ENCODE results near the gene HIKESHI. TPM values are rescaled to one million over a fixed set of nuclear protein-coding genes. Genes with fewer than 3 reads are reported as not detected.

Gene HIKESHI
- total and polyA plus RNA-seq, 2 experiments from 2014 or later: 71.2 to 162 TPM

DNA sequence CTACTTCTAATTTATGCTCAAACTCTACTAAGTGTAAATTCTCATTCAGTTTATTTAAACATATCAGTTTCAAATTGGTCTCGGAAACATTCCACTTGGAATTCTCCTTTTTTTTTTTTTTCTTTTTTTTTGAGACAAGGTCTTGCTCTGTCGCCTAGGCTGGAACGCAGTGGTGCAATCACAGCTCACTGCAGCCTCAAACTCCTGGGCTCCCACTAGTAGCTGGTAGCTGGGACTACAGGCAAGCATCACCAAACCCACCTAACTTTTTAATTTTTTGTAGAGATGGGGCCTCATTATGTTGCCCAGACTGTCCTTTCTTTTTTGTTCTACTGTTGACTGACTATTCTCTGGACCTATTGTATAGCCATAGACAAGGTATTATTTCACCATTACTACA is 39.3 kb downstream of the HIKESHI start:
- no peaks in the 10 kb centered on the region for H3F3A ChIP-seq (replicated peaks; ENCODE audit: low read depth)
- H3K36me3 ChIP-seq (ENCODE audit: insufficient read depth): no peaks in the 10 kb centered on the region; the same call in 1 of the 2 replicates
- H3K4me1 ChIP-seq (ENCODE audit: insufficient read depth): no peaks in the 10 kb centered on the region
- H3K27ac Mint-ChIP-seq: no peak overlapping the region; the same call in 1 of the 2 replicates
- TF ChIP-seq EZH2 (IDR thresholded peaks at IDR 0.05; ENCODE audit: low read depth, unreplicated experiment) (no peak), ETS1 (IDR thresholded peaks at IDR 0.05) (no peak), NANOG (IDR thresholded peaks at IDR 0.05; ENCODE audit: borderline replicate concordance) (no peak), EZH2phosphoT487 (IDR thresholded peaks at IDR 0.05; ENCODE audit: unreplicated experiment) (no peak), ZNF114 (CRISPR knock-in tag; IDR thresholded peaks at IDR 0.05) (no peak), STAT1 (IDR thresholded peaks at IDR 0.05; ENCODE audit: unreplicated experiment) (no peak), CTCF (conservative IDR thresholded peaks at IDR 0.05; ENCODE audit: low read depth in 2 of 2) (no peak), ZNF331 (CRISPR knock-in tag; IDR thresholded peaks at IDR 0.05; ENCODE audit: low read depth) (no peak), POLR2AphosphoS5 (IDR thresholded peaks at IDR 0.05; ENCODE audit: low read depth) (no peak), CREB1 (CRISPR knock-in tag; IDR thresholded peaks at IDR 0.05; ENCODE audit: low read depth) (no peak), JUNB (IDR thresholded peaks at IDR 0.05; ENCODE audit: unreplicated experiment) (no peak)
- TF ChIP-seq, protein P1, sequence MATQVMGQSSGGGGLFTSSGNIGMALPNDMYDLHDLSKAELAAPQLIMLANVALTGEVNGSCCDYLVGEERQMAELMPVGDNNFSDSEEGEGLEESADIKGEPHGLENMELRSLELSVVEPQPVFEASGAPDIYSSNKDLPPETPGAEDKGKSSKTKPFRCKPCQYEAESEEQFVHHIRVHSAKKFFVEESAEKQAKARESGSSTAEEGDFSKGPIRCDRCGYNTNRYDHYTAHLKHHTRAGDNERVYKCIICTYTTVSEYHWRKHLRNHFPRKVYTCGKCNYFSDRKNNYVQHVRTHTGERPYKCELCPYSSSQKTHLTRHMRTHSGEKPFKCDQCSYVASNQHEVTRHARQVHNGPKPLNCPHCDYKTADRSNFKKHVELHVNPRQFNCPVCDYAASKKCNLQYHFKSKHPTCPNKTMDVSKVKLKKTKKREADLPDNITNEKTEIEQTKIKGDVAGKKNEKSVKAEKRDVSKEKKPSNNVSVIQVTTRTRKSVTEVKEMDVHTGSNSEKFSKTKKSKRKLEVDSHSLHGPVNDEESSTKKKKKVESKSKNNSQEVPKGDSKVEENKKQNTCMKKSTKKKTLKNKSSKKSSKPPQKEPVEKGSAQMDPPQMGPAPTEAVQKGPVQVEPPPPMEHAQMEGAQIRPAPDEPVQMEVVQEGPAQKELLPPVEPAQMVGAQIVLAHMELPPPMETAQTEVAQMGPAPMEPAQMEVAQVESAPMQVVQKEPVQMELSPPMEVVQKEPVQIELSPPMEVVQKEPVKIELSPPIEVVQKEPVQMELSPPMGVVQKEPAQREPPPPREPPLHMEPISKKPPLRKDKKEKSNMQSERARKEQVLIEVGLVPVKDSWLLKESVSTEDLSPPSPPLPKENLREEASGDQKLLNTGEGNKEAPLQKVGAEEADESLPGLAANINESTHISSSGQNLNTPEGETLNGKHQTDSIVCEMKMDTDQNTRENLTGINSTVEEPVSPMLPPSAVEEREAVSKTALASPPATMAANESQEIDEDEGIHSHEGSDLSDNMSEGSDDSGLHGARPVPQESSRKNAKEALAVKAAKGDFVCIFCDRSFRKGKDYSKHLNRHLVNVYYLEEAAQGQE (IDR thresholded peaks at IDR 0.05; ENCODE audit: unreplicated experiment): no peak
- TF ChIP-seq, protein P2, sequence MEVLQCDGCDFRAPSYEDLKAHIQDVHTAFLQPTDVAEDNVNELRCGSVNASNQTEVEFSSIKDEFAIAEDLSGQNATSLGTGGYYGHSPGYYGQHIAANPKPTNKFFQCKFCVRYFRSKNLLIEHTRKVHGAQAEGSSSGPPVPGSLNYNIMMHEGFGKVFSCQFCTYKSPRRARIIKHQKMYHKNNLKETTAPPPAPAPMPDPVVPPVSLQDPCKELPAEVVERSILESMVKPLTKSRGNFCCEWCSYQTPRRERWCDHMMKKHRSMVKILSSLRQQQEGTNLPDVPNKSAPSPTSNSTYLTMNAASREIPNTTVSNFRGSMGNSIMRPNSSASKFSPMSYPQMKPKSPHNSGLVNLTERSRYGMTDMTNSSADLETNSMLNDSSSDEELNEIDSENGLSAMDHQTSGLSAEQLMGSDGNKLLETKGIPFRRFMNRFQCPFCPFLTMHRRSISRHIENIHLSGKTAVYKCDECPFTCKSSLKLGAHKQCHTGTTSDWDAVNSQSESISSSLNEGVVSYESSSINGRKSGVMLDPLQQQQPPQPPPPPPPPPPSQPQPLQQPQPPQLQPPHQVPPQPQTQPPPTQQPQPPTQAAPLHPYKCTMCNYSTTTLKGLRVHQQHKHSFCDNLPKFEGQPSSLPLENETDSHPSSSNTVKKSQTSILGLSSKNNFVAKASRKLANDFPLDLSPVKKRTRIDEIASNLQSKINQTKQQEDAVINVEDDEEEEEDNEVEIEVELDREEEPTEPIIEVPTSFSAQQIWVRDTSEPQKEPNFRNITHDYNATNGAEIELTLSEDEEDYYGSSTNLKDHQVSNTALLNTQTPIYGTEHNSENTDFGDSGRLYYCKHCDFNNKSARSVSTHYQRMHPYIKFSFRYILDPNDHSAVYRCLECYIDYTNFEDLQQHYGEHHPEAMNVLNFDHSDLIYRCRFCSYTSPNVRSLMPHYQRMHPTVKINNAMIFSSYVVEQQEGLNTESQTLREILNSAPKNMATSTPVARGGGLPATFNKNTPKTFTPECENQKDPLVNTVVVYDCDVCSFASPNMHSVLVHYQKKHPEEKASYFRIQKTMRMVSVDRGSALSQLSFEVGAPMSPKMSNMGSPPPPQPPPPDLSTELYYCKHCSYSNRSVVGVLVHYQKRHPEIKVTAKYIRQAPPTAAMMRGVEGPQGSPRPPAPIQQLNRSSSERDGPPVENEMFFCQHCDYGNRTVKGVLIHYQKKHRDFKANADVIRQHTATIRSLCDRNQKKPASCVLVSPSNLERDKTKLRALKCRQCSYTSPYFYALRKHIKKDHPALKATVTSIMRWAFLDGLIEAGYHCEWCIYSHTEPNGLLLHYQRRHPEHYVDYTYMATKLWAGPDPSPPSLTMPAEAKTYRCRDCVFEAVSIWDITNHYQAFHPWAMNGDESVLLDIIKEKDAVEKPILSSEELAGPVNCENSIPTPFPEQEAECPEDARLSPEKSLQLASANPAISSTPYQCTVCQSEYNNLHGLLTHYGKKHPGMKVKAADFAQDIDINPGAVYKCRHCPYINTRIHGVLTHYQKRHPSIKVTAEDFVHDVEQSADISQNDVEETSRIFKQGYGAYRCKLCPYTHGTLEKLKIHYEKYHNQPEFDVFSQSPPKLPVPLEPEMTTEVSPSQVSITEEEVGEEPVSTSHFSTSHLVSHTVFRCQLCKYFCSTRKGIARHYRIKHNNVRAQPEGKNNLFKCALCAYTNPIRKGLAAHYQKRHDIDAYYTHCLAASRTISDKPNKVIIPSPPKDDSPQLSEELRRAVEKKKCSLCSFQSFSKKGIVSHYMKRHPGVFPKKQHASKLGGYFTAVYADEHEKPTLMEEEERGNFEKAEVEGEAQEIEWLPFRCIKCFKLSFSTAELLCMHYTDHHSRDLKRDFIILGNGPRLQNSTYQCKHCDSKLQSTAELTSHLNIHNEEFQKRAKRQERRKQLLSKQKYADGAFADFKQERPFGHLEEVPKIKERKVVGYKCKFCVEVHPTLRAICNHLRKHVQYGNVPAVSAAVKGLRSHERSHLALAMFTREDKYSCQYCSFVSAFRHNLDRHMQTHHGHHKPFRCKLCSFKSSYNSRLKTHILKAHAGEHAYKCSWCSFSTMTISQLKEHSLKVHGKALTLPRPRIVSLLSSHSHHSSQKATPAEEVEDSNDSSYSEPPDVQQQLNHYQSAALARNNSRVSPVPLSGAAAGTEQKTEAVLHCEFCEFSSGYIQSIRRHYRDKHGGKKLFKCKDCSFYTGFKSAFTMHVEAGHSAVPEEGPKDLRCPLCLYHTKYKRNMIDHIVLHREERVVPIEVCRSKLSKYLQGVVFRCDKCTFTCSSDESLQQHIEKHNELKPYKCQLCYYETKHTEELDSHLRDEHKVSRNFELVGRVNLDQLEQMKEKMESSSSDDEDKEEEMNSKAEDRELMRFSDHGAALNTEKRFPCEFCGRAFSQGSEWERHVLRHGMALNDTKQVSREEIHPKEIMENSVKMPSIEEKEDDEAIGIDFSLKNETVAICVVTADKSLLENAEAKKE (CRISPR knock-in tag; IDR thresholded peaks at IDR 0.05): no peak
- no peaks in the 10 kb centered on the region for H3K4me1 Mint-ChIP-seq
- no peaks in the 10 kb centered on the region for H3K9me2 ChIP-seq (ENCODE audit: insufficient read depth)
- no peak overlapping the region for H3K4me3 ChIP-seq
- H3K4me2 ChIP-seq: no peak overlapping the region
- peaks cover 39% of the 10 kb centered on the region for H3K79me2 ChIP-seq (replicated peaks; ENCODE audit: insufficient read depth)
- H4K20me1 ChIP-seq (replicated peaks; ENCODE audit: insufficient read depth): no peaks in the 10 kb centered on the region; the same call in 1 of the 2 replicates
- H3K27me3 ChIP-seq (ENCODE audit: insufficient read depth): no peaks in the 10 kb centered on the region
- H3K4me3 Mint-ChIP-seq: no peak overlapping the region
- peak; percentile 29 for DNase-seq (ENCODE audit: low spot score)
- no peak overlapping the region for H2AFZ ChIP-seq
- peaks cover 45% of the 10 kb centered on the region for H3K36me3 Mint-ChIP-seq (ENCODE audit: low read depth)
- H3K9me3 Mint-ChIP-seq: no peaks in the 10 kb centered on the region
- no peak overlapping the region for H3K27ac ChIP-seq (ENCODE audit: low read depth)
- no peaks in the 10 kb centered on the region for H3K27me3 Mint-ChIP-seq (ENCODE audit: insufficient read depth, low read depth, poor library complexity)
- ATAC-seq: peak; percentile 39; the same call in 1 of the 3 replicates
